GM13976 (cell line): ENCODE data around the gene WWOX.

Experiments used
- DNase-seq: peaks from one replicate; pipeline ENCODE4 v3.0.0; 2012; ENCODE audit warnings: low spot score
- CTCF ChIP-seq: IDR thresholded peaks from 2 replicates; pipeline ENCODE4 v1.5.1; 2012; ENCODE audit warnings: borderline replicate concordance, mild to moderate bottlenecking; ENCODE audit not compliant: insufficient read depth; ENCODE audit errors: extremely low read depth, missing control alignments, control extremely low read depth
- in situ Hi-C: fragments of 300-500 bp; cut with MboI; formaldehyde crosslinking; loops from one replicate; pipeline ENCODE4 v1.12.0; 2022; ENCODE audit warnings: low sequenced_read_pairs, mixed read lengths, inconsistent platforms; ENCODE audit not compliant: unreplicated experiment

WWOX gene

GRCh38 chr16:78116946-78117345, 17.5 kb downstream of the WWOX start:
- no peak for TF ChIP-seq CTCF
- no peak for DNase-seq
- in situ Hi-C loops: no loop called here

GRCh38 chr16:78117391-78117790, 17.9 kb downstream of the WWOX start:
- DNase-seq: no peak
- no peak for TF ChIP-seq CTCF
- in situ Hi-C loops: no loop called here

GRCh38 chr16:78118469-78119025, 19.1 kb downstream of the WWOX start:
- TF ChIP-seq CTCF: no peak
- in situ Hi-C loops: no loop called here
- DNase-seq: no peak

GRCh38 chr16:78122774-78123315, 23.4 kb downstream of the WWOX start:
- TF ChIP-seq CTCF: no peak
- DNase-seq: peak; percentile 60
- in situ Hi-C loops: no loop called here

GRCh38 chr16:78125112-78125844, 25.8 kb downstream of the WWOX start:
- no peak for DNase-seq
- in situ Hi-C loops: loop anchor here (5.0 kb wide), 1 partner anchor 112 kb away; no protein-coding TSS in a partner anchor
- TF ChIP-seq CTCF: no peak

GRCh38 chr16:78126662-78127061, 27.2 kb downstream of the WWOX start:
- no peak for TF ChIP-seq CTCF
- DNase-seq: no peak
- in situ Hi-C loops: loop anchor here (5.0 kb wide), 1 partner anchor 111 kb away; no protein-coding TSS in a partner anchor
